Gastrocnemius medialis (tissue), 4 donors: Measurements from ENCODE around the gene ESRRG. TPM values are rescaled to one million over a fixed set of nuclear protein-coding genes. Genes with fewer than 3 reads are reported as not detected.

Source experiments
- ATAC-seq, 2 donors: fragments of 150-250 bp; one replicate each; pipeline ENCODE4 v1.9.1; 2016
- DNase-seq, 2 donors: peaks; one replicate each; pipeline ENCODE4 v3.0.0-alpha.2; 2019
- H3K27ac ChIP-seq, 4 donors: fragments of 200-600 bp; sonication (generic); 1 replicate in 1 of 4; 2 replicates in 3 of 4; pipeline ENCODE4 v1.5.1; 2016 to 2018; ENCODE audit warnings: mild to moderate bottlenecking in 2 of 4, moderate library complexity in 1 of 4
- H3K27me3 ChIP-seq, 3 donors: fragments of 200-600 bp; sonication (generic) in 2 of 3; 1 replicate in 1 of 3; 2 replicates in 2 of 3; pipeline versions ENCODE4 v1.5.1 to v1.6.0; 2016 to 2019; ENCODE audit warnings: mild to moderate bottlenecking in 1 of 3, moderate library complexity in 1 of 3
- H3K36me3 ChIP-seq, 2 donors: fragments of 200-600 bp; sonication (generic) in 1 of 2; one replicate each; pipeline ENCODE4 v1.5.1; 2017 to 2018
- H3K4me1 ChIP-seq, 2 donors: fragments of 200-600 bp; sonication (generic) in 1 of 2; one replicate each; pipeline ENCODE4 v1.5.1; 2016 to 2017; ENCODE audit warnings: mild to moderate bottlenecking in 2 of 2
- H3K4me3 ChIP-seq, 4 donors: fragments of 200-600 bp; sonication (generic) in 3 of 4; 1 replicate in 1 of 4; 2 replicates in 3 of 4; pipeline ENCODE4 v1.5.1; 2016 to 2019; ENCODE audit warnings: mild to moderate bottlenecking in 2 of 4
- H3K9me3 ChIP-seq, 3 donors: fragments of 200-600 bp; sonication (generic) in 2 of 3; 1 replicate in 1 of 3; 2 replicates in 2 of 3; pipeline ENCODE4 v1.5.1; 2016 to 2019
- POLR2A ChIP-seq, 2 donors: fragments of 450-650 bp; IDR thresholded peaks; one replicate each; pipeline ENCODE4 v1.6.1; 2017; ENCODE audit warnings: antibody characterized with exemption in 2 of 2, mild to moderate bottlenecking in 2 of 2, moderate library complexity in 2 of 2
- in situ Hi-C, 4 donors: fragments of 200-750 bp; cut with MboI; loops; one replicate each; pipeline versions ENCODE4 v1.15.0 to v1.8.0; 2017; ENCODE audit warnings: low sequenced_read_pairs in 4 of 4
- intact Hi-C: fragments of 100-400 bp; cut with DNase I; formaldehyde crosslinking; loops from one replicate; pipeline ENCODE4 v1.15.1; 2023; ENCODE audit warnings: low total_unique reads
- total RNA-seq, 4 donors: library from RNA; depleted of rRNA; stranded (reverse); fragments of >200 nt; gene quantifications; one replicate each; pipeline versions ENCODE4 v1.1.0 to v1.2.3, GENCODE V29; 2016
- TF ChIP-seq, protein P1 (sequence below), 5 experiments: fragments of 450-650 bp in 3 of 5; fragments of 200-600 bp in 2 of 5; sonication (generic) in 2 of 5; IDR thresholded peaks in 4 of 5; conservative IDR thresholded peaks in 1 of 5; 1 replicate in 4 of 5; 2 replicates in 1 of 5; pipeline ENCODE4 v1.5.1; 2016 to 2019; ENCODE audit warnings: antibody characterized with exemption in 5 of 5, mild to moderate bottlenecking in 3 of 5, moderate library complexity in 3 of 5

The ESRRG gene
- total RNA-seq, 4 donors from 2014 or later, result 1.8 to 18.7 (median 2.4) TPM

DNA sequence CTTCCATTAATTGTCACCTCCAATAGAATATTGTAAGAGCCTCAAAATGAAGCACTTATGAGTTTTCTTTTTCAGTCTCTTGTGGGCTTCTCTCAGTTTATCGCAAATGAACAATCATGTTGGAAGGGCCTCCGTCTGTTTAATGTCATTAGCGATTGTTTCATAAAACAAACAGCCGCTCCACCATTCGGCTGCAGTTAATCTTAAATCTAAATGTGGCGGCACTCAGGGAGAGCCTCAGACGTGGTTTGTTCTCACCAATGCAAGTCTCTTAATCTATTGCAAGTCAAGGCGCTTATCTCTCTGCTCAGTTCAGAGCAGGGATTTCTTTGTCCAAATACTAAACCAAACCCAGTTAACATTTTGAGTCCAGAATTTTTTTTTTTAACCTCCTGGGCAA, 34.9 kb upstream of the ESRRG start:
- ATAC-seq (no peak), DNase-seq (no peak)
- Histone ChIP-seq H3K4me3 (no peak overlapping the region), H3K9me3 (no peaks in the 10 kb centered on the region), H3K27ac (no peak overlapping the region), H3K36me3 (no peaks in the 10 kb centered on the region), H3K27me3 (no peaks in the 10 kb centered on the region), H3K4me1 (no peaks in the 10 kb centered on the region)
- in situ Hi-C loops, result no loop called here
- intact Hi-C loops, result no loop called here
- TF ChIP-seq POLR2A (IDR thresholded peaks at IDR 0.05), result no peak
- TF ChIP-seq, protein P1, sequence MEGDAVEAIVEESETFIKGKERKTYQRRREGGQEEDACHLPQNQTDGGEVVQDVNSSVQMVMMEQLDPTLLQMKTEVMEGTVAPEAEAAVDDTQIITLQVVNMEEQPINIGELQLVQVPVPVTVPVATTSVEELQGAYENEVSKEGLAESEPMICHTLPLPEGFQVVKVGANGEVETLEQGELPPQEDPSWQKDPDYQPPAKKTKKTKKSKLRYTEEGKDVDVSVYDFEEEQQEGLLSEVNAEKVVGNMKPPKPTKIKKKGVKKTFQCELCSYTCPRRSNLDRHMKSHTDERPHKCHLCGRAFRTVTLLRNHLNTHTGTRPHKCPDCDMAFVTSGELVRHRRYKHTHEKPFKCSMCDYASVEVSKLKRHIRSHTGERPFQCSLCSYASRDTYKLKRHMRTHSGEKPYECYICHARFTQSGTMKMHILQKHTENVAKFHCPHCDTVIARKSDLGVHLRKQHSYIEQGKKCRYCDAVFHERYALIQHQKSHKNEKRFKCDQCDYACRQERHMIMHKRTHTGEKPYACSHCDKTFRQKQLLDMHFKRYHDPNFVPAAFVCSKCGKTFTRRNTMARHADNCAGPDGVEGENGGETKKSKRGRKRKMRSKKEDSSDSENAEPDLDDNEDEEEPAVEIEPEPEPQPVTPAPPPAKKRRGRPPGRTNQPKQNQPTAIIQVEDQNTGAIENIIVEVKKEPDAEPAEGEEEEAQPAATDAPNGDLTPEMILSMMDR (IDR thresholded peaks at IDR 0.05 in 4 of 5, conservative IDR thresholded peaks at IDR 0.05 in 1 of 5), result no peak

DNA sequence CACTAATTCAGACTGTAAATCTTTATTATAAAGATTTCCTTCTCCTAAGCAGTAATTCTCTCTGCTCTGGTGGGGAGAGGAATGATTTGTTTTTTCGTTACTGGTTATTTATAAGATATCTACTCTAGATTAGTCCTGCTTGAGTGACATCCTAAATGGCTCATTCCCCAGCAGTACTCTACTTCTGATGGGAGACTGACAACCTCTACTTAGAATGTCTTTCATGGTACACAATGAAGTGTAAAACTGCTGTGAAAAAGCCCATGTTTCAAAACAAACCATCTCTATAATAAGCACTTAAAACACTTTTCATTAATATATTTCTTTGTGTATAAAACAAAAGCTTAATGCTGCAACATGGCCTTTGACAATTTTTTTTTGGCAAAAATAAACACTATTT, 33.9 kb upstream of the ESRRG start:
- Histone ChIP-seq H3K36me3 (no peaks in the 10 kb centered on the region), H3K9me3 (no peaks in the 10 kb centered on the region), H3K4me3 (no peak overlapping the region), H3K4me1 (no peaks in the 10 kb centered on the region), H3K27ac (no peak overlapping the region), H3K27me3 (no peaks in the 10 kb centered on the region)
- intact Hi-C loops, result no loop called here
- DNase-seq (no peak), ATAC-seq (no peak)
- in situ Hi-C loops, result no loop called here
- no peak for TF ChIP-seq POLR2A (IDR thresholded peaks at IDR 0.05)
- TF ChIP-seq, protein P1 (IDR thresholded peaks at IDR 0.05 in 4 of 5, conservative IDR thresholded peaks at IDR 0.05 in 1 of 5), result no peak

DNA sequence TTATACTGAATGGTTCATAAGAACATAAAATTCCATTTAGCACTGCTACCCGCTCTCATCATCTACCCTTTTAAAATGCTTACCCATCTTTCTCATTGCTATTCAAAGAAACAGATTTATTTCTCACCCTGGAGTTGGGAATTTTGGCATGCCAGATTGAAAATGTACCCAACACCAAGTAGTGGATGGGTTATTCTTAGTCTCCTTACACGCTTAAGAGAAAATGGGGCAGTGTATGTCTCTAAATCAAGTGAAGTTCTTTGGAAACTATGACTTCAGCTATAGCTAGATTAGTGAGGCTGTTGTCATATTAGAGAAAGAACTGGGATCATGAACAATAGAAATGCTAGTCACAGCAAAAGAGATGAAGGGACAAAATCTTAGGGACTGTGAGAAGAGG, 27.7 kb upstream of the ESRRG start:
- ATAC-seq, result no peak
- H3K27me3 ChIP-seq, result no peaks in the 10 kb centered on the region
- TF ChIP-seq, protein P1 (IDR thresholded peaks at IDR 0.05 in 4 of 5, conservative IDR thresholded peaks at IDR 0.05 in 1 of 5), result no peak
- TF ChIP-seq POLR2A (IDR thresholded peaks at IDR 0.05), result no peak
- in situ Hi-C loops (no loop called here), intact Hi-C loops (loop anchor here (5.0 kb wide), 1 partner anchor 66 kb away; no protein-coding TSS in a partner anchor)
- no peak for DNase-seq
- H3K27ac ChIP-seq, result peak overlapping the region in 2 of 4 donors; percentile 9 to 22
- no peaks in the 10 kb centered on the region for H3K9me3 ChIP-seq
- peaks cover 5 to 8% of the 10 kb centered on the region in 2 donors for H3K4me1 ChIP-seq
- H3K36me3 ChIP-seq, result no peaks in the 10 kb centered on the region
- H3K4me3 ChIP-seq, result no peak overlapping the region

DNA sequence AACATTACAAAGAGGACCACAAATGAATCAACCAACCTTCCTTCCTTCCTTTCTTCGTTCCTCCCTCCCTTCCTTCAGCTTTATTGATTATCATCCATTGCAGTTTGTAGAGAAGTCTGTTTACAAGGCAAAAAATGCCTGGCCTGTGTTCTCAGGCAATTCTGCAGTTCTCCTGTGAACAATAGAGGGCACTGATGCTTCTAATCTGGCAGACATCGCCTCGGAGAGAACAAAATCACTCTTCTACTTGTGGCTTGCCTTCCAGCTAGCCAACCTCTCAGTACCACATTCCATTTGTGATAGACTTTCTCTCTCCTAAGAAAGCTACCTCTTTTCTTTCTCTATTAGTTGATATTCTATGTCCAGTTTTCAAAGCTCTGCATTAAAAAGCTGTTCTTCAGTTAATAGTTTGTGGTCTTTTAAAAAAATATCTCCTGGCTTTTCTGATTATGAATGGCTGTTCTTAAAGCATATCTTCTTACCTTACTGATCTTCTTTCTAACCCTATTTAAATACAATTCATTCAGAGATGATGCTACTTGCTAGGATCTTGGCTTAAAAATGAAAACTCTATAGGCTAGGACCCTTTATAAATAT, 26.9 kb upstream of the ESRRG start:
- in situ Hi-C loops, result no loop called here
- Histone ChIP-seq H3K27me3 (no peaks in the 10 kb centered on the region), H3K4me1 (peaks cover 5 to 8% of the 10 kb centered on the region in 2 donors), H3K27ac (peak overlapping the region; percentile 18 to 58 (median 39)), H3K9me3 (no peaks in the 10 kb centered on the region), H3K36me3 (no peaks in the 10 kb centered on the region), H3K4me3 (no peak overlapping the region)
- DNase-seq (peak; percentile 31 to 42), ATAC-seq (peak; percentile 93 to 96)
- intact Hi-C loops, result loop anchor here (5.0 kb wide), 1 partner anchor 67 kb away; no protein-coding TSS in a partner anchor
- no peak for TF ChIP-seq POLR2A (IDR thresholded peaks at IDR 0.05)
- TF ChIP-seq, protein P1 (IDR thresholded peaks at IDR 0.05 in 4 of 5, conservative IDR thresholded peaks at IDR 0.05 in 1 of 5), result peak; percentile 25 to 69 (median 52)
